Measurements from ENCODE around the gene TMEM220. TPM values are rescaled to one million over a fixed set of nuclear protein-coding genes. Genes with fewer than 3 reads are reported as not detected.

The TMEM220 gene
- total RNA-seq, 1 experiment from 2014 or later: not detected

DNA sequence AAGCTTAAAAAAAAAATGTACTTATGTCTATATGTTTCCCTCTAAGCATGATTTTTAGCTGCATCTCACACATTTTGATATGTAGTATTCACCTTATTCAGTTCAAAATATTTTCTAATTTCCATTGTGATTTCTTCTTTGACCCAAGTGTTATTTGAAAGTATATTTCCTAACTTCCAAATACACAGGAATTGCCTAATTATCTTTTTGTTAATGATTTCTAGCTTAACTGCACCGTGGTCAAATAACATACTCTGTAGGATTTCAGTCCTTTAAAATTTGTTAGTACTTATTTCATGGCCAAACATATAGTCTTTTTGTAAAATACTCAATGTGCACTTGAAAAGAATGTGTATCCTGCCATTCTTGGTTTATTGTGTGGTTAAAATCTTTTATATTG, 11.3 kb downstream of the TMEM220 start:
- Histone ChIP-seq H3K4me3 (replicated peaks in 1 of 2; ENCODE audit: low read depth in 1 of 2, low read length in 2 of 2) (no peak overlapping the region), H3K27ac (ENCODE audit: low read depth, low read length) (no peak overlapping the region), H3K9ac (ENCODE audit: low read length) (no peak overlapping the region), H3K4me1 (ENCODE audit: control insufficient read depth in 1 of 2, insufficient read depth in 2 of 2, low read length in 2 of 2) (no peaks in the 10 kb centered on the region), H3K9me2 (ENCODE audit: insufficient read depth) (no peaks in the 10 kb centered on the region), H3K36me3 (ENCODE audit: control insufficient read depth in 1 of 2, insufficient read depth in 2 of 2, low read length in 2 of 2) (no peaks in the 10 kb centered on the region), H4K20me1 (ENCODE audit: insufficient read depth) (no peaks in the 10 kb centered on the region), H3K79me2 (ENCODE audit: insufficient read depth, low read length) (no peaks in the 10 kb centered on the region), H3K27me3 (ENCODE audit: insufficient read depth, low read length) (no peaks in the 10 kb centered on the region), H3K4me2 (ENCODE audit: low read length) (no peak overlapping the region), H3K9me3 (ENCODE audit: control insufficient read depth in 1 of 2, insufficient read depth in 1 of 2, low read depth in 1 of 2, low read length in 2 of 2) (no peaks in the 10 kb centered on the region), H2AFZ (ENCODE audit: low read depth, low read length, poor library complexity, severe bottlenecking) (no peak overlapping the region)
- ChIA-PET POLR2A (no interaction called here), CTCF (no interaction called here), RAD21 (ENCODE audit: low non-redundant PET in 1 of 2, low total read pairs in 2 of 2, uncharacterized antibody in 2 of 2, unreplicated experiment in 2 of 2) (no interaction called here)
- TF ChIP-seq CBX3 (IDR thresholded peaks at IDR 0.05; ENCODE audit: low read depth): no peak
- no peak for TF ChIP-seq EGR1 (IDR thresholded peaks at IDR 0.05; ENCODE audit: low read depth)
- TF ChIP-seq SP1 (IDR thresholded peaks at IDR 0.05; ENCODE audit: low read depth): no peak
- no peak for TF ChIP-seq EZH2 (IDR thresholded peaks at IDR 0.05)
- TF ChIP-seq YY1 (IDR thresholded peaks at IDR 0.05; ENCODE audit: extremely low read depth, insufficient replicate concordance, low read depth, low read length): no peak
- no peak for TF ChIP-seq TCF7L2 (IDR thresholded peaks at IDR 0.05; ENCODE audit: borderline replicate concordance, extremely low read depth, insufficient read depth, insufficient read length)
- no peak for TF ChIP-seq POLR2A (IDR thresholded peaks at IDR 0.05; ENCODE audit: borderline replicate concordance, extremely low read depth, insufficient read depth, insufficient read length)
- no peak for TF ChIP-seq ELF1 (IDR thresholded peaks at IDR 0.05; ENCODE audit: borderline replicate concordance, low read depth)
- TF ChIP-seq, protein P1, sequence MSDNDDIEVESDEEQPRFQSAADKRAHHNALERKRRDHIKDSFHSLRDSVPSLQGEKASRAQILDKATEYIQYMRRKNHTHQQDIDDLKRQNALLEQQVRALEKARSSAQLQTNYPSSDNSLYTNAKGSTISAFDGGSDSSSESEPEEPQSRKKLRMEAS (IDR thresholded peaks at IDR 0.05): no peak
- no peak for TF ChIP-seq CEBPB (IDR thresholded peaks at IDR 0.05; ENCODE audit: low read depth)
- TF ChIP-seq RAD21 (IDR thresholded peaks at IDR 0.05; ENCODE audit: low read depth): no peak
- TF ChIP-seq, protein P2, sequence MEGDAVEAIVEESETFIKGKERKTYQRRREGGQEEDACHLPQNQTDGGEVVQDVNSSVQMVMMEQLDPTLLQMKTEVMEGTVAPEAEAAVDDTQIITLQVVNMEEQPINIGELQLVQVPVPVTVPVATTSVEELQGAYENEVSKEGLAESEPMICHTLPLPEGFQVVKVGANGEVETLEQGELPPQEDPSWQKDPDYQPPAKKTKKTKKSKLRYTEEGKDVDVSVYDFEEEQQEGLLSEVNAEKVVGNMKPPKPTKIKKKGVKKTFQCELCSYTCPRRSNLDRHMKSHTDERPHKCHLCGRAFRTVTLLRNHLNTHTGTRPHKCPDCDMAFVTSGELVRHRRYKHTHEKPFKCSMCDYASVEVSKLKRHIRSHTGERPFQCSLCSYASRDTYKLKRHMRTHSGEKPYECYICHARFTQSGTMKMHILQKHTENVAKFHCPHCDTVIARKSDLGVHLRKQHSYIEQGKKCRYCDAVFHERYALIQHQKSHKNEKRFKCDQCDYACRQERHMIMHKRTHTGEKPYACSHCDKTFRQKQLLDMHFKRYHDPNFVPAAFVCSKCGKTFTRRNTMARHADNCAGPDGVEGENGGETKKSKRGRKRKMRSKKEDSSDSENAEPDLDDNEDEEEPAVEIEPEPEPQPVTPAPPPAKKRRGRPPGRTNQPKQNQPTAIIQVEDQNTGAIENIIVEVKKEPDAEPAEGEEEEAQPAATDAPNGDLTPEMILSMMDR (IDR thresholded peaks at IDR 0.05 in 2 of 3, conservative IDR thresholded peaks at IDR 0.05 in 1 of 3; ENCODE audit: borderline replicate concordance in 1 of 3, insufficient read depth in 1 of 3, low read depth in 2 of 3, low read length in 2 of 3): no peak
- DNase-seq (ENCODE audit: low read depth, low spot score) (no peak), ATAC-seq (no peak)
- intact Hi-C loops (cut with micrococcal nuclease): no loop called here
- BruUV-seq (replicated peaks): no TSS peak
